ENCODE data around the gene TMEM247. TPM values are rescaled to one million over a fixed set of nuclear protein-coding genes. Genes with fewer than 3 reads are reported as not detected.

The TMEM247 gene
- total and polyA plus RNA-seq, 4 experiments from 2014 or later, result not detected

DNA sequence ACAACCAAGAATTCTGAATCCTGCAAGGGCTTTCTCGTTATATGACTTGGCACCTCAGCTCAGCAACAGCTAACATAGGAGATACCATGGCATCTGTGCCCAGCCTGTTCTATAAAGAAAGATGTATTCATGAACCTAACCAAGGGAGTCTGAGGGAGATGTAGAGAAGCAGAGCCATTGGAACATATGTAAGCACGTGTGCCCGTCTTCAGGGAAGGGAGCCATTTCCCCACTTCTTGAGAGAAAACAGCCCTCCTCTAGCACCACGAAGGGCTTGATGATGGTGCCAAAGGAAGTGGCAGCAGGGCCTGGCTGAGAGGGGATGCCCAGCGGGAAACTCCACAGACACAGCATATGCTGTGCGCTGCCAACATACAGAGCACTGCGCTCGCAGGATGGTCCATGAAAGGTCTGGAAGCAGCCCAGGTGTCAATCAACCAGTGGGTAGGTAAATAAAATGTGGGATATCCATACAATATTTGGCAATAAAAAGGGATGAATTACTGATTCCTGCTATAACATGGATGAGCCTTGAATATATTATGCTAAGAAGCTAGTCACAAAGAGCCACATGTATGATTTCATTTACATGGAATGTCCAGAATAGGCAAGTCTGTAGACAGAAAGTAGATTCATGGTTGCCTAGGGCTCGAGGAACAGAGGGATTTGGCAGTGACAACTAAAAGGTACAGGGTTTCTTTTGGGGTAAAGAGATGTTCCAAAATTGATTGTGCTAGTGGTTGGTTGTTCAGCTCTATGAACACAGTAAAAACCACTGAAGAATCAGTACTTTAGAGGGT is 16.1 kb downstream of the TMEM247 start:
- Mint-ChIP-seq H3K4me1 (peaks cover 5 to 8% (median 7%) of the 10 kb centered on the region in 4 donors), H3K4me3 (no peak overlapping the region), H3K27ac (no peak overlapping the region), H3K9me3 (no peaks in the 10 kb centered on the region), H3K27me3 (peaks cover 0 to 1% of the 10 kb centered on the region in 2 donors), H3K36me3 (peaks cover 0 to 4% of the 10 kb centered on the region in 2 donors)
- no peak overlapping the region for H3K4me3 ChIP-seq (ENCODE audit: low read length in 2 of 2)
- no peaks in the 10 kb centered on the region for H3K36me3 ChIP-seq (ENCODE audit: insufficient read depth, low read length)
- intact Hi-C loops (cut with micrococcal nuclease), result no loop called here
- no peaks in the 10 kb centered on the region for H3K27me3 ChIP-seq (ENCODE audit: insufficient read depth, low read length)
- no peak overlapping the region for H3K27ac ChIP-seq (ENCODE audit: low read depth, low read length)
- no peaks in the 10 kb centered on the region for H3K9me3 ChIP-seq (ENCODE audit: control insufficient read depth in 1 of 2, low read length in 2 of 2)
- ChIA-PET CTCF (ENCODE audit: partially characterized antibody) (interaction anchor here (0.6 to 1.0 kb wide), 2 partner anchors 45 to 155 kb away, joined by 3 to 4 read pairs; no protein-coding TSS in a partner anchor), POLR2A (ENCODE audit: partially characterized antibody) (no interaction called here)
- peaks cover 9% of the 10 kb centered on the region for H3K4me1 ChIP-seq (ENCODE audit: insufficient read depth, low read length)
- DNase-seq, result no peak

DNA sequence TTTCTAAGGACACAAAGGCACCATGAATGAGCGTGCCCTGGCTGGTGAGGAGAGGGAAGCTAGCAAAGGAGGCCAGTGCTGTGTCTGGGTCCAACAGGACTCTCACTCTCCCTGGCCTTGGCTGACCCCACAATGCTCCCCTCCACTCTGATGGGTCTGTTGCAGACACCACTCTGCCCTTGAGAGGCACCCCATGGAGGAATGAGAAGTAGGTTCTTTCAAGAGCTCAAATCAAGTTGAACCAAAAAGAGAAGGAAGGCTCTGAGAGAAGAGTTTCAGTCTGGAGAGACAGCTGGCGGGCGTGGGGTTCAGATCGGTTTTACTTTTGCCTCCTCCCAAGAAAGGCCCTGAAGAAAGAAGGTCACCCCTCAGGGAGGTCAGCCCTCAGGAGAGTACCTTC is 18.4 kb downstream of the TMEM247 start:
- peak overlapping the region in 2 of 7 donors; percentile 43 to 55 for H3K27ac Mint-ChIP-seq
- POLR2A ChIA-PET (ENCODE audit: partially characterized antibody), result no interaction called here

DNA sequence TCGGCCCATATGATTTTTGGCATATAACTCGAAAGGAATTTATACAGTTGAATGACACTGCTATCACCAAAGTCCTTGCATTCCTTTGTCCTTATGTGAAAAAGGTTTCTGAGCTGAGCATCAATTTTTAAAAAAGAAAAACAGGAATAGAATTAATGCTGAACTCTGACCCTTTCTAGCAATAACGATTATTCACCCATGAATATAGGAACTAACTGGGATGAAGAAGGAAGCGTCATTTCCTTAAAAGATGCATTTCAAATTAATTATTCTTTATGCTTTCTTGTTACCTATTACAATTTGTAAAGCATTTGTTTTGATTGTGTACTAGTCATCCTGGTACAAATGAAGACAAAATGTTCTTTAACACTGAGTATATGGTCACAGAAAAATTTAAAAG is 19.3 kb downstream of the TMEM247 start:
- Mint-ChIP-seq H3K36me3 (peaks cover 0 to 4% of the 10 kb centered on the region in 2 donors), H3K27ac (peak overlapping the region in 5 of 7 donors; percentile 58 to 99 (median 63)), H3K4me1 (peaks cover 5 to 8% (median 7%) of the 10 kb centered on the region in 4 donors), H3K9me3 (no peaks in the 10 kb centered on the region), H3K27me3 (peaks cover 0 to 1% of the 10 kb centered on the region in 2 donors), H3K4me3 (peak overlapping the region; percentile 19 to 97 (median 93))
- no peaks in the 10 kb centered on the region for H3K9me3 ChIP-seq (ENCODE audit: control insufficient read depth in 1 of 2, low read length in 2 of 2)
- ChIA-PET CTCF (ENCODE audit: partially characterized antibody) (interaction anchor here (1.1 kb wide), 1 partner anchor 42 kb away, joined by 5 read pairs; no protein-coding TSS in a partner anchor), POLR2A (ENCODE audit: partially characterized antibody) (no interaction called here)
- H3K4me3 ChIP-seq (ENCODE audit: low read length in 2 of 2), result no peak overlapping the region
- H3K27ac ChIP-seq (ENCODE audit: low read depth, low read length), result no peak overlapping the region
- intact Hi-C loops (cut with micrococcal nuclease), result no loop called here
- no peaks in the 10 kb centered on the region for H3K27me3 ChIP-seq (ENCODE audit: insufficient read depth, low read length)
- no peak for DNase-seq
- peaks cover 12% of the 10 kb centered on the region for H3K4me1 ChIP-seq (ENCODE audit: insufficient read depth, low read length)
- H3K36me3 ChIP-seq (ENCODE audit: insufficient read depth, low read length), result no peaks in the 10 kb centered on the region

More for the DNA sequence above, 18.4 kb downstream of the TMEM247 start:
- Mint-ChIP-seq H3K4me3 (peak overlapping the region in 1 of 8 donors; percentile 36), H3K4me1 (peaks cover 5 to 8% (median 7%) of the 10 kb centered on the region in 4 donors), H3K27me3 (peaks cover 0 to 1% of the 10 kb centered on the region in 2 donors), H3K9me3 (no peaks in the 10 kb centered on the region), H3K36me3 (peaks cover 0 to 4% of the 10 kb centered on the region in 2 donors)
- no peaks in the 10 kb centered on the region for H3K27me3 ChIP-seq (ENCODE audit: insufficient read depth, low read length)
- no peak overlapping the region for H3K27ac ChIP-seq (ENCODE audit: low read depth, low read length)
- H3K36me3 ChIP-seq (ENCODE audit: insufficient read depth, low read length), result no peaks in the 10 kb centered on the region
- DNase-seq, result no peak
- no peaks in the 10 kb centered on the region for H3K9me3 ChIP-seq (ENCODE audit: control insufficient read depth in 1 of 2, low read length in 2 of 2)
- CTCF ChIA-PET (ENCODE audit: partially characterized antibody), result no interaction called here
- no peak overlapping the region for H3K4me3 ChIP-seq (ENCODE audit: low read length in 2 of 2)
- peaks cover 12% of the 10 kb centered on the region for H3K4me1 ChIP-seq (ENCODE audit: insufficient read depth, low read length)
- intact Hi-C loops (cut with micrococcal nuclease), result no loop called here

DNA sequence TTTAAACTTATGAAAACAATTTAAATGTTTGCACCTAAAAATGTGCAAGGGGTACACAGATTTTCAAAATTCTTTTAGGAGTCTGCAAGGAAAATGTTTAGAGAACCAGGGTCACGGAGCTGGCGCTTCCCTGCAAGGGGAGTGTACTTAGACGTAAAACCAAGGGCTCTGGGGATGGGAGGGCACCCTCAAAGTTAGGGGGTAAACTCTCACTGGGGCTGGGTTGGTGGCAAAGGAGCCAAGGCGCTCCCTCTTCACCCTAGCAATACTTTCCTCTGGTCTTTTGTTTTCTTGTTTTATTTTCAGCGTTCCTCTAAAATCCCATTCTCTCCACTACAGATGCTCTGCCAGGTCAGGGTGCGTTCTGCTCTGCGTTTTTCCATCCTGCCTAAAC is 20.0 kb downstream of the TMEM247 start:
- DNase-seq, result peak in 1 of 5 donors; percentile 7
- POLR2A ChIA-PET (ENCODE audit: partially characterized antibody), result no interaction called here
- Histone ChIP-seq H3K36me3 (ENCODE audit: insufficient read depth, low read length) (no peaks in the 10 kb centered on the region), H3K4me1 (ENCODE audit: insufficient read depth, low read length) (peaks cover 12% of the 10 kb centered on the region), H3K9me3 (ENCODE audit: control insufficient read depth in 1 of 2, low read length in 2 of 2) (no peaks in the 10 kb centered on the region), H3K27ac (ENCODE audit: low read depth, low read length) (peak overlapping the region; percentile 64), H3K27me3 (ENCODE audit: insufficient read depth, low read length) (no peaks in the 10 kb centered on the region), H3K4me3 (ENCODE audit: low read length in 2 of 2) (peak overlapping the region; percentile 67 to 88)
- Mint-ChIP-seq H3K27me3 (peaks cover 0 to 1% of the 10 kb centered on the region in 2 donors), H3K27ac (peak overlapping the region; percentile 88 to 99 (median 97)), H3K4me3 (peak overlapping the region; percentile 88 to 97 (median 94)), H3K9me3 (no peaks in the 10 kb centered on the region), H3K4me1 (peaks cover 5 to 8% (median 7%) of the 10 kb centered on the region in 4 donors), H3K36me3 (peaks cover 0 to 4% of the 10 kb centered on the region in 2 donors)
- CTCF ChIA-PET (ENCODE audit: partially characterized antibody), result interaction anchor here (1.1 kb wide), 1 partner anchor 41 kb away, joined by 5 read pairs; no protein-coding TSS in a partner anchor
- intact Hi-C loops (cut with micrococcal nuclease), result no loop called here

DNA sequence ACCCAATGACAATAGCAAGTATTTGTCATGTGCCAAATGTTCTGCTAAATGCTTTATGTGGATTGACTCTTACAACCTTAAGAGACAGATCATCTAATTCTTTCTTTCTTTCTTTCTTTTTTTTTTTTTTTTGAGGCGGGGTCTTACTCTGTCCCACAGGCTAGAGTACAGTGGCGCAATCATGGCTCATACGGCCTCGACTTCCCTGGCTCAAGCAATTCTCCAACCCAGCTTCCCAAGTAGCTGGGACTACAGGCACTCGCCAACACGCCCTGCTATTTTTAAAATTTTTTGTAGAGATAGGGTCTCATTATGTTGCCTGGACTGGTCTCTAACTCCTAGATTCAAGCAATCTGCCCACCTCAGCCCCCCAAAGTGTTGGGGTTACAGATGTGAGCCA is 21.4 kb downstream of the TMEM247 start:
- Mint-ChIP-seq H3K27me3 (peaks cover 0 to 1% of the 10 kb centered on the region in 2 donors), H3K4me1 (peaks cover 5 to 8% (median 7%) of the 10 kb centered on the region in 4 donors), H3K9me3 (no peaks in the 10 kb centered on the region), H3K27ac (peak overlapping the region in 4 of 7 donors; percentile 13 to 63 (median 27)), H3K4me3 (peak overlapping the region in 1 of 8 donors; percentile 4), H3K36me3 (peaks cover 0 to 4% of the 10 kb centered on the region in 2 donors)
- H3K4me3 ChIP-seq (ENCODE audit: low read length in 2 of 2), result peak overlapping the region in 1 of 2 donors; percentile 88
- ChIA-PET CTCF (ENCODE audit: partially characterized antibody) (interaction anchor here (0.6 kb wide), 1 partner anchor 37 kb away, joined by 3 read pairs; no protein-coding TSS in a partner anchor), POLR2A (ENCODE audit: partially characterized antibody) (interaction anchor here (0.7 kb wide), 1 partner anchor 40 kb away, joined by 3 read pairs; no protein-coding TSS in a partner anchor)
- no peak overlapping the region for H3K27ac ChIP-seq (ENCODE audit: low read depth, low read length)
- DNase-seq, result no peak
- H3K9me3 ChIP-seq (ENCODE audit: control insufficient read depth in 1 of 2, low read length in 2 of 2), result no peaks in the 10 kb centered on the region
- intact Hi-C loops (cut with micrococcal nuclease), result no loop called here
- peaks cover 12% of the 10 kb centered on the region for H3K4me1 ChIP-seq (ENCODE audit: insufficient read depth, low read length)
- no peaks in the 10 kb centered on the region for H3K36me3 ChIP-seq (ENCODE audit: insufficient read depth, low read length)
- H3K27me3 ChIP-seq (ENCODE audit: insufficient read depth, low read length), result no peaks in the 10 kb centered on the region

DNA sequence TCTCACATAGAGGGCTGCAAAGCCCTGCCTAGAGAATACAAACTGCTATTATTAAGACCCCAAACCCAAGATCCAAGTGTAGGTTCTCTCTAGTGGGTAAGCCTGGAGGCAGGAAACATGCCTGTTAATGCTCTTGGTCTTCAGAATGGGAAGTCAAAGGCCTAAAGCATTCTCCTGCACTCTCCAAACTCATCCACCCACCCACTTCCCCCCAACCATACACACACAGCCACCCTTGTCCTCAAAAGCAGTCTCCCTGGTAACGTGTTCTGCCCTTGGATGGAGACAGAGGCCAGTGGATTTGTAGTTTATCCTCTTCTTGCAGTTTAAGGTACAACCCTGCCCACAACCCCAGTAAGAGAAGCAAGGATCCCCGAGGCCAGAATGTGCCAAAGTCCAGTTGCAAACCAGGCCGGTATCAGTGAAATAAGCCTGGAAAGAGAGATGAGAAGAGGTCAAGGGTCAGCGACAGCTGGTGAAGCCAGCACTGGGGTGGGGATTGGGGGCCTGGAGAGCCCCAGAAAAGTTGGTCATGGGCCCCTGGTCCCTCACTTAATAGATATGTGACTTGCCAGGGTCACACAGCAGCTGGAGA is 23.0 kb downstream of the TMEM247 start:
- H3K4me1 Mint-ChIP-seq, result peaks cover 6 to 14% (median 8%) of the 10 kb centered on the region in 4 donors
- Histone ChIP-seq H3K9me3 (ENCODE audit: control insufficient read depth in 1 of 2, low read length in 2 of 2) (no peaks in the 10 kb centered on the region), H3K4me1 (ENCODE audit: insufficient read depth, low read length) (peaks cover 12% of the 10 kb centered on the region), H3K4me3 (ENCODE audit: low read length in 2 of 2) (no peak overlapping the region), H3K27me3 (ENCODE audit: insufficient read depth, low read length) (no peaks in the 10 kb centered on the region), H3K27ac (ENCODE audit: low read depth, low read length) (no peak overlapping the region), H3K36me3 (ENCODE audit: insufficient read depth, low read length) (no peaks in the 10 kb centered on the region)
- H3K4me3 Mint-ChIP-seq, result no peak overlapping the region
- peaks cover 0 to 4% of the 10 kb centered on the region in 2 donors for H3K36me3 Mint-ChIP-seq
- POLR2A ChIA-PET (ENCODE audit: partially characterized antibody), result no interaction called here
- intact Hi-C loops (cut with micrococcal nuclease), result no loop called here
- CTCF ChIA-PET (ENCODE audit: partially characterized antibody), result interaction anchor here (1.1 kb wide), 1 partner anchor 38 kb away, joined by 4 read pairs; no protein-coding TSS in a partner anchor
- no peak for DNase-seq
- H3K27ac Mint-ChIP-seq, result peak overlapping the region in 3 of 7 donors; percentile 29 to 63 (median 34)
- H3K27me3 Mint-ChIP-seq, result peaks cover 0 to 1% of the 10 kb centered on the region in 2 donors
- no peaks in the 10 kb centered on the region for H3K9me3 Mint-ChIP-seq

DNA sequence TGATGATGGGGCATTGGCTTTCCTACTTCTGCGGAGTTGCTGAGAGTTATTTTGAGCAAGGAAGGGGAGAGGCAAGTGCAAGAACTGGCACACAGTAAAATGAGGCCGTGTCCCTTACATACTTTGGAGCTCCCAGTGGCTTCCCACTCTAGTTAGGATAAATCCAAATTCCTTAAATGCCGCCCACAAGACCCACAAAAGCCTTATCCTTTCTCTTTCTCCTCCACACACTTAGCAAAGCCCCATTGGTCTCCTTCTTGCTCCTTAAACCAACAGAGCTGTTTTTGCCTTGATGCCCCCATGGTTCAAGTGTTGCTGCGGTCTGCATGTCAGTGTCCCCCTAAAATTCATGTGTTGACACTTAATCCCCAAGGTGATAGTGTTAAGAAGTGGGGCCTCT is 24.3 kb downstream of the TMEM247 start:
- peaks cover 6 to 14% (median 8%) of the 10 kb centered on the region in 4 donors for H3K4me1 Mint-ChIP-seq
- DNase-seq, result no peak
- no peak overlapping the region for H3K4me3 ChIP-seq (ENCODE audit: low read length in 2 of 2)
- peak overlapping the region in 1 of 8 donors; percentile 33 for H3K4me3 Mint-ChIP-seq
- intact Hi-C loops (cut with micrococcal nuclease), result no loop called here
- H3K9me3 ChIP-seq (ENCODE audit: control insufficient read depth in 1 of 2, low read length in 2 of 2), result no peaks in the 10 kb centered on the region
- CTCF ChIA-PET (ENCODE audit: partially characterized antibody), result no interaction called here
- H3K36me3 ChIP-seq (ENCODE audit: insufficient read depth, low read length), result no peaks in the 10 kb centered on the region
- POLR2A ChIA-PET (ENCODE audit: partially characterized antibody), result no interaction called here
- H3K27me3 ChIP-seq (ENCODE audit: insufficient read depth, low read length), result no peaks in the 10 kb centered on the region
- no peak overlapping the region for H3K27ac ChIP-seq (ENCODE audit: low read depth, low read length)
- H3K36me3 Mint-ChIP-seq, result peaks cover 0 to 4% of the 10 kb centered on the region in 2 donors
- H3K27me3 Mint-ChIP-seq, result peaks cover 0 to 1% of the 10 kb centered on the region in 2 donors
- H3K27ac Mint-ChIP-seq, result no peak overlapping the region
- no peaks in the 10 kb centered on the region for H3K9me3 Mint-ChIP-seq
- peaks cover 12% of the 10 kb centered on the region for H3K4me1 ChIP-seq (ENCODE audit: insufficient read depth, low read length)
